Measurements from ENCODE around the gene HJV. TPM values are rescaled to one million over a fixed set of nuclear protein-coding genes. Genes with fewer than 3 reads are reported as not detected.

The HJV gene
- total RNA-seq, 2 donors from 2014 or later, result 0.13 to 0.15 TPM

DNA sequence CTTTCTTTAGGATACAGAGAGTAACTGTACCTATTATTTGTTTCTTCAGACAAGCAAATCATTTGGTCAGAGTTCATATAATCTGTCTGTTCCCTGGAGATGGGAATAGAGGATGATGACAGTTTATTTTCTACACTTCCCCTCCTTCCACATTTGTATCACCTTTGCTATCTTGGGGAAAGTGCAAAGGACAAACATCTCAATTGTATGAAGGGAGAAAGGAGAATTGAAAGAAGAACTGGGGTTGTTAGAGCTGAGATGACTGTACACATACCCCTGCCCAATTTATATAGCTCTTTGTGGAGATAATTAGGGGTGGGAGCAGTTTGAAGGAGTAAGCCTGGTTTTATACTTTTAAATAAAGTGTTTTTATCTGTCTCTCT is 43.1 kb downstream of the HJV start:
- Histone ChIP-seq H3K36me3 (ENCODE audit: control insufficient read depth, insufficient read depth, low read length) (no peaks in the 10 kb centered on the region), H3K9me3 (ENCODE audit: control insufficient read depth, low read length) (no peaks in the 10 kb centered on the region), H3K4me1 (ENCODE audit: control insufficient read depth, insufficient read depth, low read length) (peaks cover 6% of the 10 kb centered on the region), H3K9ac (ENCODE audit: extremely low read depth, low read length, poor library complexity, severe bottlenecking) (peak overlapping the region; percentile 15), H3K4me3 (ENCODE audit: low read length) (no peak overlapping the region), H3K27ac (ENCODE audit: low read depth, low read length) (peak overlapping the region; percentile 84), H3K27me3 (ENCODE audit: control insufficient read depth, insufficient read depth, low read length, poor library complexity, severe bottlenecking) (no peaks in the 10 kb centered on the region)
- TF ChIP-seq, protein P1, sequence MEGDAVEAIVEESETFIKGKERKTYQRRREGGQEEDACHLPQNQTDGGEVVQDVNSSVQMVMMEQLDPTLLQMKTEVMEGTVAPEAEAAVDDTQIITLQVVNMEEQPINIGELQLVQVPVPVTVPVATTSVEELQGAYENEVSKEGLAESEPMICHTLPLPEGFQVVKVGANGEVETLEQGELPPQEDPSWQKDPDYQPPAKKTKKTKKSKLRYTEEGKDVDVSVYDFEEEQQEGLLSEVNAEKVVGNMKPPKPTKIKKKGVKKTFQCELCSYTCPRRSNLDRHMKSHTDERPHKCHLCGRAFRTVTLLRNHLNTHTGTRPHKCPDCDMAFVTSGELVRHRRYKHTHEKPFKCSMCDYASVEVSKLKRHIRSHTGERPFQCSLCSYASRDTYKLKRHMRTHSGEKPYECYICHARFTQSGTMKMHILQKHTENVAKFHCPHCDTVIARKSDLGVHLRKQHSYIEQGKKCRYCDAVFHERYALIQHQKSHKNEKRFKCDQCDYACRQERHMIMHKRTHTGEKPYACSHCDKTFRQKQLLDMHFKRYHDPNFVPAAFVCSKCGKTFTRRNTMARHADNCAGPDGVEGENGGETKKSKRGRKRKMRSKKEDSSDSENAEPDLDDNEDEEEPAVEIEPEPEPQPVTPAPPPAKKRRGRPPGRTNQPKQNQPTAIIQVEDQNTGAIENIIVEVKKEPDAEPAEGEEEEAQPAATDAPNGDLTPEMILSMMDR (conservative IDR thresholded peaks at IDR 0.05), result no peak
- DNase-seq, result no peak
- H3K27ac Mint-ChIP-seq, result no peak overlapping the region
- H3K36me3 Mint-ChIP-seq (ENCODE audit: low read depth), result no peaks in the 10 kb centered on the region
- H3K9me3 Mint-ChIP-seq, result no peaks in the 10 kb centered on the region
- H3K27me3 Mint-ChIP-seq (ENCODE audit: insufficient read depth), result no peaks in the 10 kb centered on the region
- H3K4me3 Mint-ChIP-seq, result no peak overlapping the region
- H3K4me1 Mint-ChIP-seq, result no peaks in the 10 kb centered on the region

- Histone ChIP-seq H3K27ac (ENCODE audit: low read depth, low read length) (no peak overlapping the region), H3K9me3 (ENCODE audit: control insufficient read depth, low read length) (no peaks in the 10 kb centered on the region)
- 26 to 100% methylated on average over 2 to 9 of the region's 9 CpGs for WGBS, 2 experiments (ENCODE audit: insufficient coverage in 1 of 2, insufficient read length in 1 of 2)
These were observed 43.8 kb downstream of the HJV start for GRCh38 chr1:145977486-145978470.

GRCh38 chr1:145977016-145977415 is 44.5 kb downstream of the HJV start:
- Mint-ChIP-seq H3K27me3 (ENCODE audit: insufficient read depth) (no peaks in the 10 kb centered on the region), H3K9me3 (no peaks in the 10 kb centered on the region), H3K4me1 (no peaks in the 10 kb centered on the region), H3K36me3 (ENCODE audit: low read depth) (no peaks in the 10 kb centered on the region), H3K27ac (no peak overlapping the region), H3K4me3 (no peak overlapping the region)
- Histone ChIP-seq H3K9ac (ENCODE audit: extremely low read depth, low read length, poor library complexity, severe bottlenecking) (no peak overlapping the region), H3K27me3 (ENCODE audit: control insufficient read depth, insufficient read depth, low read length, poor library complexity, severe bottlenecking) (no peaks in the 10 kb centered on the region), H3K36me3 (ENCODE audit: control insufficient read depth, insufficient read depth, low read length) (no peaks in the 10 kb centered on the region), H3K4me1 (ENCODE audit: control insufficient read depth, insufficient read depth, low read length) (peaks cover 6% of the 10 kb centered on the region), H3K27ac (ENCODE audit: low read depth, low read length) (no peak overlapping the region), H3K4me3 (ENCODE audit: low read length) (no peak overlapping the region), H3K9me3 (ENCODE audit: control insufficient read depth, low read length) (no peaks in the 10 kb centered on the region)
- TF ChIP-seq, protein P1 (conservative IDR thresholded peaks at IDR 0.05), result no peak
- DNase-seq, result no peak
- 79 to 89% methylated on average over 5 of the region's 5 CpGs for WGBS, 2 experiments (ENCODE audit: insufficient coverage in 1 of 2, insufficient read length in 1 of 2)

More at GRCh38 chr1:145977486-145978470, 43.8 kb downstream of the HJV start:
- TF ChIP-seq, protein P1 (conservative IDR thresholded peaks at IDR 0.05), result peak; percentile 90
- no peaks in the 10 kb centered on the region for H3K4me1 Mint-ChIP-seq
- DNase-seq, result peak; percentile 84
- peaks cover 6% of the 10 kb centered on the region for H3K4me1 ChIP-seq (ENCODE audit: control insufficient read depth, insufficient read depth, low read length)
- H3K36me3 ChIP-seq (ENCODE audit: control insufficient read depth, insufficient read depth, low read length), result no peaks in the 10 kb centered on the region
- no peak overlapping the region for H3K4me3 Mint-ChIP-seq
- H3K27me3 Mint-ChIP-seq (ENCODE audit: insufficient read depth), result no peaks in the 10 kb centered on the region
- H3K27me3 ChIP-seq (ENCODE audit: control insufficient read depth, insufficient read depth, low read length, poor library complexity, severe bottlenecking), result no peaks in the 10 kb centered on the region
- no peaks in the 10 kb centered on the region for H3K9me3 Mint-ChIP-seq
- H3K36me3 Mint-ChIP-seq (ENCODE audit: low read depth), result no peaks in the 10 kb centered on the region
- no peak overlapping the region for H3K4me3 ChIP-seq (ENCODE audit: low read length)
- no peak overlapping the region for H3K9ac ChIP-seq (ENCODE audit: extremely low read depth, low read length, poor library complexity, severe bottlenecking)
- H3K27ac Mint-ChIP-seq, result no peak overlapping the region

Data from endodermal cell (in vitro differentiated cells).